HG03045 (cell line): ENCODE data around the gene ILF2.
A peak's percentile ranks its signal among the peaks of the same experiment; 100 is the strongest.
"Not testable (repeated sequence)": the region's sequence is repeated elsewhere in the genome, so short reads cannot be mapped to it uniquely, and the experiment has no call there.

ENCODE experiments used
- ATAC-seq: cut with Tn5 transposase; IDR thresholded peaks from one replicate; pipeline ENCODE4 v1.9.1; 2021; ENCODE audit warnings: mild to moderate bottlenecking, moderate library complexity; ENCODE audit not compliant: unreplicated experiment

ILF2 gene

GRCh38 chr1:153679337-153680119 is 8.7 kb upstream of the ILF2 start:
- no peak for ATAC-seq

GRCh38 chr1:153678519-153679336 is 7.9 kb upstream of the ILF2 start, which contains the start of gene NPR1:
Gene NPR1, plus strand, starts transcription at chr1:153678688. Its CDS starts 421 bp downstream, at chr1:153679109.
- ATAC-seq: no peak

GRCh38 chr1:153677718-153678518 is 7.1 kb upstream of the ILF2 start:
- ATAC-seq: no peak

GRCh38 chr1:153673511-153673910 is 2.7 kb upstream of the ILF2 start:
- no peak for ATAC-seq

- ATAC-seq: peak; percentile 17
Measured at GRCh38 chr1:153671628-153672353, 998 bp upstream of the ILF2 start.

- ATAC-seq: peak; percentile 5
Measured at GRCh38 chr1:153670257-153670858, 435 bp downstream of the ILF2 start.

GRCh38 chr1:153669606-153670005 is 1.2 kb downstream of the ILF2 start:
- no peak for ATAC-seq

GRCh38 chr1:153668672-153669071 is 2.1 kb downstream of the ILF2 start:
- ATAC-seq: not testable (repeated sequence)

- ATAC-seq: no peak
Measured at GRCh38 chr1:153667439-153667838, 3.4 kb downstream of the ILF2 start.

GRCh38 chr1:153663211-153663610 is 7.6 kb downstream of the ILF2 start:
- no peak for ATAC-seq

GRCh38 chr1:153662269-153662668 is 8.5 kb downstream of the ILF2 start:
- no peak for ATAC-seq

- ATAC-seq: no peak
Measured at GRCh38 chr1:153661111-153661708, 9.6 kb downstream of the ILF2 start.

GRCh38 chr1:153659656-153660055 is 11.1 kb downstream of the ILF2 start:
- no peak for ATAC-seq

- no peak for ATAC-seq
Measured at GRCh38 chr1:153659175-153659534, 11.6 kb downstream of the ILF2 start.

GRCh38 chr1:153658400-153659174 is 12.2 kb downstream of the ILF2 start, which contains the start of gene SNAPIN:
Gene SNAPIN, plus strand, starts transcription at chr1:153658703. Its CDS starts 41 bp downstream, at chr1:153658744.
- peak; percentile 92 for ATAC-seq

- ATAC-seq: no peak
Measured at GRCh38 chr1:153655333-153655732, 15.5 kb downstream of the ILF2 start.

GRCh38 chr1:153652805-153653500 is 17.8 kb downstream of the ILF2 start:
- ATAC-seq: no peak

GRCh38 chr1:153651771-153652170 is 19.0 kb downstream of the ILF2 start:
- no peak for ATAC-seq
